ENCODE results near the gene MSRB3. TPM values are rescaled to one million over a fixed set of nuclear protein-coding genes. Genes with fewer than 3 reads are reported as not detected.

The MSRB3 gene
- total RNA-seq, 1 experiment from 2014 or later, result 0.55 TPM

DNA sequence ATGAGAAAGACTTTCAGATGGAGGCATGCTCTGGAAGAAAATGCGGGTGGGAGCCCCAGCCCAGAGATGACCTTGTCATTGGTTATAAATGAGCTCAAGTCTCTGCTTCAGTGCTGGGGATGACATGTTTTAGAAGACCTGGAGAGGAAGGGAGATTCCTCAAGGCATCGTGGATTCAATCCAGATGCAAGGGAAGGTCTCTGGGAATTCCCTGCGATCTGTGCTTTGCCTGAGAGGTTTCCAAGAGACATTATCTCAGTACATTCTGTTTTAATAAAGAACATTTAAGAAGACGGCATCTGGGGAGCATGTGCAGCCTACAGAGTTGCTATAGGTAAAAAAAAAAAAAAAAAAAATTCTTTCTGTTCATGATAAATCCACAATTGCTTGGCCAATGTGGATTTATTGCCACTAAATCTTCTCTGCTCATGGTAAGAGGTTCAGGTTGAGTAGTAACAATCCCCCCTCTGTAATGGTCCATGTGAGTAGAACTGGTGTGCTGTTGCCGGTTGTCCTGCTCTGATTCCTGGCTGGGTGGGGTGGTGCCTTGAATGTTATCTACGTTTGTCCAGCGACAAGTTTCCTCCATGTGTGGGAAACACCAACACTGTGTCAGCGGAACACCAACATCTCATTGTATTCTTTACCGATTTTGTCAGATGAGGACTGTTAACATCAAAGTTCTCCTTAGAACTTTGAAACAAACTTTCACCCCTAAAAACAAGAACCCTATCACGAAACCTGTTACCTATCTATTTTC, 230.0 kb downstream of the MSRB3 start:
- no TSS peak for BruUV-seq (replicated peaks)
- H3K9me3 ChIP-seq (ENCODE audit: insufficient read depth, low read depth), result no peaks in the 10 kb centered on the region
- no peak overlapping the region for H2AFZ ChIP-seq
- no peaks in the 10 kb centered on the region for H4K20me1 ChIP-seq (ENCODE audit: insufficient read depth)
- POLR2A ChIA-PET (ENCODE audit: unreplicated experiment), result interaction anchor here (0.7 kb wide), 1 partner anchor 632 kb away, joined by 3 read pairs; no protein-coding TSS in a partner anchor
- H3F3A ChIP-seq (ENCODE audit: insufficient read depth, low read depth), result no peaks in the 10 kb centered on the region
- no peaks in the 10 kb centered on the region for H3K79me2 ChIP-seq (ENCODE audit: low read depth)
- H3K4me3 ChIP-seq, result no peak overlapping the region
- no peaks in the 10 kb centered on the region for H3K36me3 ChIP-seq (ENCODE audit: low read depth)
- no peak for DNase-seq
- no peaks in the 10 kb centered on the region for H3K4me1 ChIP-seq (replicated peaks; ENCODE audit: insufficient read depth)
- CTCF ChIA-PET, result no interaction called here
- TF ChIP-seq CTCF (conservative IDR thresholded peaks at IDR 0.05) (no peak), EZH2 (IDR thresholded peaks at IDR 0.05; ENCODE audit: low read depth) (no peak)
- H3K27me3 ChIP-seq (ENCODE audit: insufficient read depth, low read depth), result no peaks in the 10 kb centered on the region
- no peak overlapping the region for H3K27ac ChIP-seq
- no peaks in the 10 kb centered on the region for H3K9me2 ChIP-seq (ENCODE audit: insufficient read depth)
- H3K4me2 ChIP-seq, result no peak overlapping the region
- intact Hi-C loops (cut with micrococcal nuclease; ENCODE audit: unreplicated experiment), result no loop called here

DNA sequence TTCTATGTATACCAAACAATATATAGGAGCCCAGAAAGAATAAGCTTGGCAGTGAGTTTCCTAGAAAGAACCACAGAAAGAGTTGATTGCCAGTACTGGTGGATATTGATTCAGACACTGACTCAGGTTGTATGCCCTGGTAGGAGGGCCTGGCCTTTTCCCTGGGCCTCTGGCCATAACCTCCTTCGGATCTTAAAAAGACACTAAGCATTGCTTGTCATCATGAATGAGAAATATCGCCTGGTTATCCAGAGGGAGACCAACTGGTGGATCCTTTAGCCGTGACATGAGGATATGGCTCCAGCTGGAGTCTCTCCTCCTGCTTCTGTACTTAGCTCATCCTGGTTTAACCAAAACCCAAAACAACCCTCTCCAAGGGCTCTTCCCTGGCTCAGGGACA, 231.5 kb downstream of the MSRB3 start:
- no TSS peak for BruUV-seq (replicated peaks)

DNA sequence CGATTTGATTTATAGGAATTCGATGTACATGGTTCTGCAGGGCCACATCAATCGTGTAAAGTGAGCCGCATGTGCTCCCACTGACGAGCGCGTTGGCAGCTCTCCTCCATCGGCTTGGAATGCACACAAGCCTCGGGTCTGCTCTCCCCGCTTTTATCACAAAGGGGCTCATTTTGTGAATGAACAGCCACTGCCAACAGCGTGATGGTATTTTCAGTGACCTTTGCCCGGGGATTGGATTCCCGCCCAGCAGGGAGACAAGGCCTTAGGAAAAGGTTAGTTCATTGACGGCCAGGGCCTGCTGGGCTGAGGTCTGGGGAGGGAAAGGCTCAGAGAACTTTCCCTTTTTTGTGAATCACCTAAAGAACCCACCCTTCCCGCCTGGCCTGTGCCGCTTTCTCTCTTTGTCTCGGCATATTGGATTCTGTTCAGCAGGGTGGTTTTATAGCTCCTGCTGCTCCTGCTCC, 232.1 kb downstream of the MSRB3 start:
- Histone ChIP-seq H3K27ac (no peak overlapping the region), H3K27me3 (ENCODE audit: insufficient read depth, low read depth) (no peaks in the 10 kb centered on the region), H3K4me2 (no peak overlapping the region), H3F3A (ENCODE audit: insufficient read depth, low read depth) (no peaks in the 10 kb centered on the region), H3K9me2 (ENCODE audit: insufficient read depth) (0 out of 2 replicates have a peak, but pooled peaks cover 5% of the 10 kb centered on the region), H2AFZ (no peak overlapping the region), H3K79me2 (ENCODE audit: low read depth) (no peaks in the 10 kb centered on the region), H4K20me1 (ENCODE audit: insufficient read depth) (no peaks in the 10 kb centered on the region), H3K4me3 (no peak overlapping the region), H3K4me1 (replicated peaks; ENCODE audit: insufficient read depth) (no peaks in the 10 kb centered on the region), H3K9me3 (ENCODE audit: insufficient read depth, low read depth) (no peaks in the 10 kb centered on the region), H3K36me3 (ENCODE audit: low read depth) (no peaks in the 10 kb centered on the region)
- CTCF ChIA-PET, result interaction anchor here (0.5 kb wide), 1 partner anchor 210 kb away, joined by 3 read pairs; no protein-coding TSS in a partner anchor
- POLR2A ChIA-PET (ENCODE audit: unreplicated experiment), result no interaction called here
- intact Hi-C loops (cut with micrococcal nuclease; ENCODE audit: unreplicated experiment), result no loop called here
- no peak for TF ChIP-seq CTCF (conservative IDR thresholded peaks at IDR 0.05)
- no peak for TF ChIP-seq EZH2 (IDR thresholded peaks at IDR 0.05; ENCODE audit: low read depth)
- DNase-seq, result no peak
- BruUV-seq (replicated peaks), result no TSS peak

More for the DNA sequence above, 231.5 kb downstream of the MSRB3 start:
- intact Hi-C loops (cut with micrococcal nuclease; ENCODE audit: unreplicated experiment), result no loop called here
- no peak for DNase-seq
- ChIA-PET POLR2A (ENCODE audit: unreplicated experiment) (no interaction called here), CTCF (interaction anchor here (0.5 kb wide), 1 partner anchor 210 kb away, joined by 3 read pairs; no protein-coding TSS in a partner anchor)
- no peaks in the 10 kb centered on the region for H3K27me3 ChIP-seq (ENCODE audit: insufficient read depth, low read depth)
- H3K27ac ChIP-seq, result no peak overlapping the region
- H3K9me2 ChIP-seq (ENCODE audit: insufficient read depth), result no peaks in the 10 kb centered on the region
- no peak overlapping the region for H3K4me3 ChIP-seq
- H3K4me2 ChIP-seq, result no peak overlapping the region
- H3K79me2 ChIP-seq (ENCODE audit: low read depth), result no peaks in the 10 kb centered on the region
- H4K20me1 ChIP-seq (ENCODE audit: insufficient read depth), result no peaks in the 10 kb centered on the region
- H3K9me3 ChIP-seq (ENCODE audit: insufficient read depth, low read depth), result no peaks in the 10 kb centered on the region
- no peaks in the 10 kb centered on the region for H3F3A ChIP-seq (ENCODE audit: insufficient read depth, low read depth)
- TF ChIP-seq CTCF (conservative IDR thresholded peaks at IDR 0.05) (no peak), EZH2 (IDR thresholded peaks at IDR 0.05; ENCODE audit: low read depth) (no peak)
- no peaks in the 10 kb centered on the region for H3K36me3 ChIP-seq (ENCODE audit: low read depth)
- no peak overlapping the region for H2AFZ ChIP-seq
- no peaks in the 10 kb centered on the region for H3K4me1 ChIP-seq (replicated peaks; ENCODE audit: insufficient read depth)
